Dendritic cell treated with granulocyte-macrophage colony-stimulating factor and Interleukin-4, amounts not matched to agents 40 ng/mL and 50 ng/mL, for 4 days (primary cell): ENCODE data around the gene ATP6V1E1.

Experiments
- H3K27ac Mint-ChIP-seq: one replicate; pipeline ENCODE4 v1.8.0; 2022; ENCODE audit warnings: mild to moderate bottlenecking, mixed read lengths
- H3K27me3 Mint-ChIP-seq: one replicate; pipeline ENCODE4 v1.8.0; 2022; ENCODE audit warnings: mild to moderate bottlenecking, mixed read lengths
- H3K36me3 Mint-ChIP-seq: one replicate; pipeline ENCODE4 v1.8.0; 2022; ENCODE audit warnings: low read depth, mixed read lengths
- H3K4me1 Mint-ChIP-seq: one replicate; pipeline ENCODE4 v1.8.0; 2022; ENCODE audit warnings: low read depth, mixed read lengths
- H3K4me3 Mint-ChIP-seq: one replicate; pipeline ENCODE4 v1.8.0; 2022; ENCODE audit warnings: mild to moderate bottlenecking, moderate library complexity, mixed read lengths
- H3K9me3 Mint-ChIP-seq: one replicate; pipeline ENCODE4 v1.8.0; 2022; ENCODE audit warnings: mixed read lengths
- intact Hi-C: fragments of 100-400 bp; cut with micrococcal nuclease; formaldehyde crosslinking; loops from one replicate; pipeline ENCODE4 v1.15.0; 2022

The ATP6V1E1 gene

DNA sequence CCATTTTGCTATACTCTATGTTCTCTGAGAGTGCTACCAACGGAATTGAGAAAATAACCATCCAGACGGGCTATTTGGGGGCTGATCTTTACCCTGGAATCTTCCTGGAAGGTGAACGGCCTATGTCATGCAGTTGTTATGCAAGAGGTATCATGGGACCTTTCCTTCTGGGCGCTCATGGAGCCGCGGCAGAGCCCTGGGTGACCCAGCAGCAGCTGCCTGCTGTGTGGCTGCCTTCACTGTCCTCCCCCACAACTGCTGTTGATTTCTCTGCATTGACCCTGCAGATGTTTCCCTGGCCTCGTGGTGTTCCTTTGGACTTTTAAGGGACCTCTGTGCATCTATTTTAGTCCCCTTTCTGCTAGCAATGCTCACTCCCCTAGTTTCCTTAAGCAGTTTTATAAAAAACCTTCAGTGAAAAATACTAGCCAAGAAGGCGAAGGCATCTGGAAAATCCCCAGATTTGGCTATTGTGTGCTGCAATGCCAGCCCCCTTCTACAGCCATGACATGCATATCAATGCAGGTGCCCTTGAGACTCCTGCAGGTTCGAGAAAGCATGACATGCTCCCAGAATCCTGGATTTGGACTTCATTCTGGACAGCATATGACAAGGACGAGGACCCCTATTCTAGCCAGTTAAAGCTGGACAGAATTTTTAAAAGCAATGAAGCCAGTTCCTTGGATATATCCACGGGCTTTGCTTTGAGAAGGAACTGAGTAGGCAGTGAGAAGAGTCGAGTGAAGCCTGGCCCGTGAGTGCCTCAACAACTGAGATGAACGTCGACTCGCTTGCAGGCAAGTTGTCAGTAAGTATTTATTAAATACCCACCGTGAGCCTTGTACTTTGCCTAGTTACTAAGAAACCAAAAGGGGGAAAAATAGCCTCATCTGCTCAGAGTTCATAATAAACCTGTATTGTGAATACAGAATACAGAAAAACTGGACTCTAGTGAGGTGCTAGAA is 65.4 kb downstream of the ATP6V1E1 start, which contains the start of gene SLC25A18:
SLC25A18 (plus strand) TSS at position 593 of the 965 bp plus-strand sequence. CDS start 16,447 bp downstream, outside the sequence.
- Mint-ChIP-seq H3K4me1 (no peaks in the 10 kb centered on the region), H3K9me3 (no peaks in the 10 kb centered on the region), H3K4me3 (no peak within 1 kb of the TSS), H3K27me3 (peaks cover 5% of the 10 kb centered on the region), H3K27ac (no peak within 1 kb of the TSS), H3K36me3 (no peaks in the 10 kb centered on the region)
- intact Hi-C loops, result no loop called here

DNA sequence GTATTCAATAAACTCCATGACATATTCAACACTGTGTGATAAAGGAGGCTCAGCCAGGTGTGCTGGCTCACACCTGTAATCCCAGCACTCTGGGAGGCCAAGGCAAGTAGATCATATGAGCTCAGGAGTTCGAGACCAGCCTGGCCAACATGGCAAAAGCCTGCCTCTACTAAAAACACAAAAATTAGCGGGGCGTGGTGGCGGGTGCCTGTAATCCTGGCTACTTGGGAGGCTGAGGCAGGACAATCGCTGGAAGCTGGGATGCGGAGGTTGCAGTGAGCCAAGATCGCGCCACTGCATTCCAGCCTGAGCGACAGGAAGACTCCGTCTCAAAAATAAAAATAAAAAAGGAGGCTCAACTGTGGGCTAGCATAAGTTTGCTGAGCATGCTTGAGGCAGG is 69.4 kb downstream of the ATP6V1E1 start:
- H3K27me3 Mint-ChIP-seq, result peaks cover 5% of the 10 kb centered on the region
- no peaks in the 10 kb centered on the region for H3K4me1 Mint-ChIP-seq
- intact Hi-C loops, result no loop called here
- H3K27ac Mint-ChIP-seq, result no peak overlapping the region
- H3K4me3 Mint-ChIP-seq, result no peak overlapping the region
- H3K36me3 Mint-ChIP-seq, result no peaks in the 10 kb centered on the region
- no peaks in the 10 kb centered on the region for H3K9me3 Mint-ChIP-seq

DNA sequence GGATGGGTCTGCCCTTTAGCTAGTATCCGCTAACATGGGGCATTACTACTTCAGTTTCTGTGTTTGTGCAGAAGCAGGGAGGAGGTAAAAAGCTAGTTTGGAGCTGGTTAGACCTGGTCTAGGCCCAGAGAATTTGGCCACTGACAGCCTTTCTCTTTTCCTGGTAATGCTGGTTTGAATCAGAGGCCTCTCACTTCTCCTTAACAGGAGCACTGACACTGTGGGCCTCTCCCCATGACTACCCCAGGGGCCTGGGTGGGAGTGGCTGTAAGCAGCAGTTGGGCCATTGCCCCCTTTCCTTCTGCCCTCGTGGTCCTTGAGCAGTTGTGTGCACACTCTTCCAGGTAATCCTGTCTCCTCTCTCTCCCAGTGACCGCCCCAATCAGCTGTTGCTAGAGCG is 73.7 kb downstream of the ATP6V1E1 start:
- Mint-ChIP-seq H3K27me3 (peaks cover 1% of the 10 kb centered on the region), H3K4me3 (no peak overlapping the region), H3K4me1 (no peaks in the 10 kb centered on the region), H3K27ac (no peak overlapping the region), H3K9me3 (no peaks in the 10 kb centered on the region), H3K36me3 (no peaks in the 10 kb centered on the region)
- intact Hi-C loops, result no loop called here

DNA sequence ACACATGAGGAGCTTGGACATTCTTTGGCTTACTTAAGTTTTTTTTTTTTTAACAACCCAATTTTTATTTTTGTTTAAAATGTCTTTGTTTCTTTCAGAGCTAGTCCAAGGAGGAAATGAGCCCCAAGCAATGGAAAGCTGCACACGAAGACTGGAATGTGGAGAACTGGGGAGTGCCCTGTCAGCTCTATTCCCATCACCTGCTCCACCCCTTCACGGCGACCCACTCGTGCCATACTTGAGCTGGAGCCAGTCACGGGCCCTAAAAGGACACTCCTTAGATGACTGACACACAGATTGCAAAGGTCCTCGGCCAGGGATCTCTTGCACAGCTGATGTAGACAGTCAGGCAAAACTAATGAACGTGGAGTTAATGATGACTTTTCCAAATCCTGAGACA is 75.8 kb downstream of the ATP6V1E1 start:
- H3K4me3 Mint-ChIP-seq, result no peak overlapping the region
- no peaks in the 10 kb centered on the region for H3K9me3 Mint-ChIP-seq
- no peaks in the 10 kb centered on the region for H3K36me3 Mint-ChIP-seq
- no peaks in the 10 kb centered on the region for H3K4me1 Mint-ChIP-seq
- H3K27ac Mint-ChIP-seq, result no peak overlapping the region
- intact Hi-C loops, result no loop called here
- no peaks in the 10 kb centered on the region for H3K27me3 Mint-ChIP-seq

DNA sequence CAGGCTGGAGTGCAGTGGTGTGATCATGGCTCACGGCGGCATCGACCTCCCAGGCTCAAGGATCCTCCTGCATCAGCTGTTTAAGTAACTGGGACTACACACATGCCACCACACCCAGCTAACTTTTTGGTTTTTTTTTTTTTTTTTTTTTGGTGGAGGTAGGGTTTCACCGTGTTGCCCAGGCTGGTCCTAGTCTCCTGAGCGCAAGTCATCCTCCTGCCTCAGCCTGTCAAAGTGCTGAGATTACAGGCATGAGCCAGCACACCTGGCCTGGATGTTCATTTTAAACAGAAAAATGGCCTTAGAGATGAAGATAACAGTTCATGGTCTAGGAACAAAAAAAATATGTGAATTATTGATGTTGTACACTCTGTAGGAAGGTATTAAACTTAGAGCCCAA is 78.9 kb downstream of the ATP6V1E1 start:
- Mint-ChIP-seq H3K9me3 (no peaks in the 10 kb centered on the region), H3K4me1 (no peaks in the 10 kb centered on the region), H3K27ac (no peak overlapping the region), H3K4me3 (no peak overlapping the region), H3K36me3 (no peaks in the 10 kb centered on the region), H3K27me3 (no peaks in the 10 kb centered on the region)
- intact Hi-C loops, result no loop called here

DNA sequence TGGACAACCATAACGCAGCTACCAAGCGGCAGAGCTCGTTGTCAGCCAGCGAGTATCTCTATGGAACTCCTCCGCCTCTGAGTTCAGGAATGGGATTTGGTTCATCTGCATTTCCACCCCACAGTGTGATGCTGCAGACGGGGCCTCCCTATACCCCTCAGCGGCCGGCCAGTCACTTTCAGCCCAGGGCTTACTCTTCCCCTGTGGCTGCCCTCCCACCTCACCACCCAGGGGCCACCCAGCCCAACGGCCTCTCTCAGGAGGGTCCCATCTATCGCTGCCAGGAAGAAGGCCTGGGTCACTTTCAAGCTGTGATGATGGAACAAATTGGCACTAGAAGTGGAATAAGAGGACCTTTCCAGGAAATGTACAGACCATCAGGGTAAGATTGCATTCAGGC is 79.4 kb downstream of the ATP6V1E1 start:
- Mint-ChIP-seq H3K9me3 (no peaks in the 10 kb centered on the region), H3K36me3 (no peaks in the 10 kb centered on the region), H3K4me1 (no peaks in the 10 kb centered on the region), H3K4me3 (no peak overlapping the region), H3K27ac (no peak overlapping the region), H3K27me3 (no peaks in the 10 kb centered on the region)
- intact Hi-C loops, result no loop called here

DNA sequence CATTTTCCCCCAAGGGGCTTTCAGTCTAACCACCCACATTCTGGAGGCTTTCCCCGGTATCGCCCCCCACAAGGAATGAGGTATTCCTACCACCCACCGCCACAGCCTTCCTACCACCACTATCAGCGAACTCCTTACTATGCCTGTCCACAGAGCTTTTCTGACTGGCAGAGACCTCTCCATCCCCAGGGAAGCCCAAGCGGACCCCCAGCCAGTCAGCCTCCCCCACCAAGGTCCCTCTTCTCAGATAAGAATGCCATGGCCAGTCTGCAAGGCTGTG is 79.9 kb downstream of the ATP6V1E1 start:
- Mint-ChIP-seq H3K36me3 (no peaks in the 10 kb centered on the region), H3K4me3 (no peak overlapping the region), H3K9me3 (no peaks in the 10 kb centered on the region), H3K4me1 (no peaks in the 10 kb centered on the region), H3K27ac (no peak overlapping the region), H3K27me3 (no peaks in the 10 kb centered on the region)
- intact Hi-C loops, result no loop called here

DNA sequence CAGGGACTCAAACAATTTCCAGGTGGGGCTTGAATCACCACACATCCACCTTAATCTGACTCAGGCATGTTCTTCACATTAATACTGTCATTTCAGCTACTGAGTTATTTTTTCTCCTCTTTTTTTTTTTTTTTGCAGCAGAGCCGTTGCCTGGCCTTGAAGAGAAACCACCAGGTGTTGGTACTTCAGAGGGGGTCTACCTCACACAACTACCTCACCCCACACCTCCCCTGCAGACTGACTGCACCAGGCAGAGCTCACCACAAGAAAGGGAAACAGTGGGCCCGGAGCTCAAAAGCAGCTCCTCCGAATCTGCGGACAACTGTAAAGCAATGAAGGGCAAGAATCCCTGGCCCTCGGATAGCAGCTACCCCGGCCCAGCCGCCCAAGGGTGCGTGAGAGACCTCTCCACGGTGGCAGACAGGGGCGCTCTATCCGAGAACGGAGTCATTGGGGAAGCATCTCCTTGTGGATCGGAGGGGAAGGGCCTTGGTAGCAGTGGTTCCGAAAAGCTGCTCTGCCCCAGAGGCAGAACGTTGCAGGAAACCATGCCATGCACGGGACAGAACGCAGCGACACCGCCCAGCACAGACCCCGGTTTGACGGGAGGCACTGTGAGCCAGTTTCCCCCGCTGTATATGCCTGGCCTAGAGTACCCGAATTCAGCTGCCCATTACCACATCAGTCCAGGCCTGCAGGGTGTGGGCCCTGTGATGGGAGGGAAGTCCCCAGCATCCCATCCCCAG is 80.4 kb downstream of the ATP6V1E1 start:
- Mint-ChIP-seq H3K27ac (no peak overlapping the region), H3K36me3 (no peaks in the 10 kb centered on the region), H3K27me3 (no peaks in the 10 kb centered on the region), H3K4me1 (no peaks in the 10 kb centered on the region), H3K4me3 (no peak overlapping the region), H3K9me3 (no peaks in the 10 kb centered on the region)
- intact Hi-C loops, result no loop called here

DNA sequence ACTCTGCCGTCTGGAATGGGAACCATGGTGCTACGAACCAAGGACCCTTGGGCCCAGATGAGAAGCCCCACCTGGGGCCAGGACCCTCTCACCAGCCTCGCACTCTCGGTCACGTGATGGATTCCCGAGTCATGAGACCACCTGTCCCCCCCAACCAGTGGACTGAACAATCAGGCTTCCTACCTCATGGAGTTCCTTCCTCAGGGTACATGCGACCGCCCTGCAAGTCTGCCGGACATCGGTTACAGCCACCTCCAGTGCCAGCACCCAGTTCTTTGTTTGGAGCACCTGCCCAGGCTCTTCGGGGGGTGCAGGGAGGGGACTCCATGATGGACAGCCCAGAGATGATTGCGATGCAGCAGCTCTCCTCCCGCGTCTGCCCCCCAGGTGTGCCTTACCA is 86.1 kb downstream of the ATP6V1E1 start:
- Mint-ChIP-seq H3K27me3 (no peaks in the 10 kb centered on the region), H3K4me3 (no peak overlapping the region), H3K36me3 (no peaks in the 10 kb centered on the region), H3K9me3 (no peaks in the 10 kb centered on the region), H3K27ac (no peak overlapping the region), H3K4me1 (no peaks in the 10 kb centered on the region)
- intact Hi-C loops, result no loop called here
